HG02973 (cell line): Measurements from ENCODE around the gene ARHGEF40.

Experiments used
- ATAC-seq: cut with Tn5 transposase; IDR thresholded peaks from one replicate; pipeline ENCODE4 v1.9.1; 2021; ENCODE audit warnings: moderate library complexity; ENCODE audit not compliant: unreplicated experiment

Gene ARHGEF40

DNA sequence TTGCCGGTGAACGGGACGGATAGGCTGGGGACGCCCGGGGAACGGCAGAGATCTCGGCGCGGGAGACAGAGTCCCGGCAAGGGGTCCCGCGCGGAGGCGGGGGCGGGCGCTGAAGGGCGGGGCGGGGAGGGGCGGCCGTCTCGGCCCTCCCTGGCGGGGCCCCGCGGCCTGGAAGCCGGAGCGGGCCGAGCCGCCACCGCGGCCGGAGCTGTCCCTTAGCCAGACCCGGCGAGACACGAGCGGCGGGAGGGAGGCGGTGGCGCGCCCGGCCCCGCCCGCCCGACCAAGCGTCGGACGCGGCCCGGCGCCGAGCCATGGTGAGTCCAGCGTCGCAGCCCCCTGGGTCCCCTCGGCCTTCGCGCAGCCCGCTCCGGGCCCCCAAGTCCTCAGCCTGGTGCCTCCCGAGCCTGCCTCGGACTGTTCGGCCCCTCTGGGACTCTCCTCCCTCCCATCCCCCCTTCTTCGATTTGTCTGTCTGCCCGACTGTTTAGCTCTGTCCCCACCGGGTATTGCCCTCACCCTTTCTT lies at the start of gene ARHGEF40:
Gene ARHGEF40, plus strand, starts transcription at position 222 of the 527 bp plus-strand sequence. Its CDS starts 93 bp downstream, at position 315.
- ATAC-seq: no peak

GRCh38 chr14:21020977-21021545 lies 49.0 kb upstream of the ARHGEF40 start:
- no peak for ATAC-seq

DNA sequence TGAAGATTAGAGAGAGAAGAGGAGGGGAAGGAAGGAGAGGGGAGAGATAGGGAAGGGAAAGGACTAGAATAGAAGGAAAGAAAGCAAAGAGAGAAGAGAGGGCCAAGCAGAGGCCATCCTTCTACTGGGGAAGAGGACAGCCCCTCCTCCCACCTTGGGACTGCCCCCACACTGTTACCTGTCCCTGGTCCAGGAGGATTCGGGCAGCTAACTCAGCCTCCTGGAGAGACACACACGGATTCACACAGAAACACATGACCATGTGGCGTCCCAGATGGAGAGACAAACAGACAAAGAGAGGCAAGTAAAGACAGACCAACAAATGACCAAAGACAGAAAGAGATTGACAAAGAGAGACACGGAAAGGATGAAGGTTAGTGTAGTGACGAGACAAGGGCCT lies 47.4 kb upstream of the ARHGEF40 start:
- ATAC-seq: no peak

DNA sequence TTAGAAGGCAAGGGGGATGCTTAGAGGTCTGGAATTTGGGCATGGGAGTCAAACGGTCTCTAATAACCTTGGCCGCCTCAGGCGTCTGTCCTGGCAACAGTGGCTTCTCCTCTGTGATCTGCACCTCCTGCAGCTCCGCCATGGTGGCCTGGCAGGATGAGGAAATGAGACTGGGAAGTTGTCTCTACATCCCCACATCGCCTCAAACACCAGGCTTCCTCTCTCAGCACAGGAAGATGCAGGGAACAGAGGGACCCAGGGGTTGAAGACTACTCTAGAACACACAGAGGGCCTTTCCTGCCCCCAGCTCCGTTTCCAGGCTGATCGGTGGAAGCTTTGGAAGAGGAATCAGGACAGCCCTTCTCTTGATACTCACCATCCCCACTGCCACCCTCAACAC lies 46.9 kb upstream of the ARHGEF40 start:
- no peak for ATAC-seq

- ATAC-seq: no peak
These were observed 46.1 kb upstream of the ARHGEF40 start for GRCh38 chr14:21023817-21024584.

DNA sequence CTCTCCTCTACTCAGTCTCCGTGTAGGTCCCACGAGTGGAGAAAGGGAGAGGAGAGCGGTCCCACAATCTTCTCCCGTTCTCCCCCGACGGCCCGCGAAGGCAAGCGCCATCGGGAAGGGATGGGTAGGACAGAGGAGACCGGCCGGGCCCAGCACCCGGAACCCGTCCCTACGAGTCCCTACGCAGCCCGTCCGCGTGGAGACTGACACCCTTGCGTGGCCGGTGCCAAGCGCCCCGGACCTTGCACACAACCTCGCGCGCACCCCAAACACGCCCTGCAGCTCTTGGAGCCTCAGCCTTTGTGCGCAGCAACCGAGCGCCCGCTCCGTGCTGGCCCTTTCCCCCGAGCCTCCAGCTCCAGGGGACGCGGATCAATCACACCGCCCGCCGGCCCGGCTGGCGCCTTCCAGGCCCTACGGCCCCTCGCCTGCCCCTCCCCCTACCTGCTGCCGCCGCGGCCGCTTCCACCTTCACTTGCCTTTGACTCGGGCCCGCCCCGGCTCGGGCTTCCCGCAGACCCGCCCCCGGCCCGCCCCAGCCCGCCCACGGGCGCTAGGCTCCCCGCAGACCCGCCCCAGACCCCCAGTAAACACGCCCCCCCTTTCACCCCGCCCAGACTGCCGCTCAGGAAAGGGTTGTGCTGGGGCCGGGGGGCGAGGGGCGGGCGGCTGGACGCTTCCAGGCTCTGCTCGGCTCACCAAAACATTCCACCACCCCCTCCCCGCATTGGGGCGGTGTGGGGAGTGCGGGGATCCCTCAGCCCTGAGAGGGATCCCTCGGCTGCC lies 45.3 kb upstream of the ARHGEF40 start, which contains the start of gene NDRG2:
Gene NDRG2, minus strand, starts transcription at position 477 of the 786 bp plus-strand sequence. CDS start 1,746 bp downstream, outside the sequence.
- no peak for ATAC-seq

DNA sequence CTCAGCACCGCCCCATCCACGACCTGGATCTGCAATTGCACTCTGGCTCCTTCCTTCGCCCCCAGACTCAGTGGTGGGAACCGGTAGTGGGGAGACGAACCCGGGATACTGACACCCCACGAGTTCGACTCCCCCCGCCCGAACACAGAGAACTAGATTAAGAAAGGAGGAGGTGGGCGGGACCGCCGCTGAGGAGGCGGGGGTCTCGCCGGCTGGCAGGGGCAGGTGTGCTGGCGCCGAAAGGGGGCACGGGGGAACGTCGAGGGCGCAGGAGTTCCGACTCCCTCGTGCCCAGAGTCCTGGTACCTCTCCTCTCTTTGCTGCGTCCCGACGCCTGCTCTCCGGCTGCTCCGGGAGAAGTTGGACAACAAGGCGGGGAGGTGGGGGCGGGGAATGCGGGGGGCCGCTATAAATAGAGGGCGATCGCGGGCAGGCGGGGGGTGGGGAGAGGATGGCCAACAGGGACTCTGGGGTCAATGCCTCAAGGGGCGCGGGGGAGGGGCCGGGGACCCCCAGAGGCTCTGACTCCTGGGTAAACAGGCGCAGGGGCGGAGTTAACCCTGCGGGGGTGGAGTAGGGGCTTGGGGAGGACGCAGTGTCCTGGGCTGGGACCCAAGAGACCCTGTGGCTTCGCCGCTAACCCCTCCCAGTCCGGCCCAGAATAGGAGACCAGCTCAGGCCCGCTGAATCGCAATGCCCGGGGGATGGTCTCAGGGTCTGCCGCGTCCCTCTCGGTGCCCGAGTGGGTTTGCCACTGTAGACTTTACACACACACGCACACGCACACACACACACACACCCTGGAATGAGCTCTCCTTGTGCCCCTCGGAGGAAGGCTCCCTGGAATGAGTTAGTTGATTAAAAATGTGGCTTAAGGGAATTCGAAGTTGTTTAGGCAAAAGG lies 44.5 kb upstream of the ARHGEF40 start:
- no peak for ATAC-seq

- no peak for ATAC-seq
These were observed 43.7 kb upstream of the ARHGEF40 start for GRCh38 chr14:21026274-21026987.

- ATAC-seq: no peak
These were observed 43.2 kb upstream of the ARHGEF40 start for GRCh38 chr14:21026988-21027315.

DNA sequence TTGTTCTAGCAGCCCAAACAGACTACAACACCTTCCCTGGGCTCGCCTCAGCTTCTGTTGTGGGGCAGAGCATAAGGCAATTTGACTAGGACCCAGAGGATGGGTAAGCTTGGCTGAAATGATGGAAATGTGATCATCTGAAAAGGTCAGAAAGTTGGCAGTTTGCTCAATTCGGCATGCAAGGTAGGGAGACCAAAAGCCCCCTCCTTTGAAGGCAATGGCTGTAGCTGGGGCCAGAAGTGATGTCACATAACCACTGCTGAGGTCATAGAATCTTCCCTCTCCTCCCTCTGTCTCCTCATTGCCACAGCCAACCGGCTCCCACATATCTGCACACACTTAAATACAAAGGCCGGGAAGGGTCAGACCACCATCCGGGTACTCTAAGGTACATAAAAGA lies 40.2 kb upstream of the ARHGEF40 start, which contains the start of gene TPPP2:
Gene TPPP2, plus strand, starts transcription at position 301 of the 400 bp plus-strand sequence. CDS start 365 bp downstream, outside the sequence.
- ATAC-seq: no peak

- ATAC-seq: no peak
These were observed 39.6 kb upstream of the ARHGEF40 start for GRCh38 chr14:21030531-21030930.

- ATAC-seq: no peak
These were observed 37.6 kb upstream of the ARHGEF40 start for GRCh38 chr14:21032326-21033132.

DNA sequence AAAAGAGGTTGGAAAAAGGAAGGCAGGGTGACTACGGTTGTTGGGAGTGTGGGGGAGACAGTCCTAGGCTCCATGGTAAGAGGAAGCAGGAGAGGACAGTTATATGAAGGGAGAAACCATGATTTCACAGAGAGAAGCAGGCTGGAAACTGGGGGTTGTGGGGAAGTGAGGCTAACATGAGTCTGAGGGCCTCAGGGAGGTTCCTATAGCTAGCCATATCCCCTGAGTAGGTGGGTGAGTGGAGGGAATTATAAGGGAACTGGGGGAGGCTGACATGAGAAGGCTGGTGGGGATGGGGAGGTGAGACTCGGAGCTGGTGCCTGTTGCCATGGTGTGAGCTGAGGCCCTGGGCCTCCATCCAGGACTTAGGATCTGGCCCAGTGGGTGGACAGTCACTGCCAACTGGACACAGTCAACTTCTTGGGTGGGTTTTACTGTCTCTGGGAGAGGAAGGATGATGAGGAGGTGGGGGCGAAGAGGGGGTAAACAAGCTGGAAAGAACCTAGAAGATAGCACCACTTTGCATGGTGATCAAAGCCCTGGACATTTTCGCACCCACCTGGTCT lies 36.9 kb upstream of the ARHGEF40 start:
- ATAC-seq: no peak

GRCh38 chr14:21034707-21035106 lies 35.4 kb upstream of the ARHGEF40 start, which contains the start of gene RNASE13:
Gene RNASE13 (minus strand): TSS chr14:21034807. CDS start chr14:21034288, 519 bp downstream.
- ATAC-seq: no peak

- ATAC-seq: no peak
These were observed 33.4 kb upstream of the ARHGEF40 start for GRCh38 chr14:21036751-21037150.

- no peak for ATAC-seq
These were observed 32.9 kb upstream of the ARHGEF40 start for GRCh38 chr14:21037156-21037555.

DNA sequence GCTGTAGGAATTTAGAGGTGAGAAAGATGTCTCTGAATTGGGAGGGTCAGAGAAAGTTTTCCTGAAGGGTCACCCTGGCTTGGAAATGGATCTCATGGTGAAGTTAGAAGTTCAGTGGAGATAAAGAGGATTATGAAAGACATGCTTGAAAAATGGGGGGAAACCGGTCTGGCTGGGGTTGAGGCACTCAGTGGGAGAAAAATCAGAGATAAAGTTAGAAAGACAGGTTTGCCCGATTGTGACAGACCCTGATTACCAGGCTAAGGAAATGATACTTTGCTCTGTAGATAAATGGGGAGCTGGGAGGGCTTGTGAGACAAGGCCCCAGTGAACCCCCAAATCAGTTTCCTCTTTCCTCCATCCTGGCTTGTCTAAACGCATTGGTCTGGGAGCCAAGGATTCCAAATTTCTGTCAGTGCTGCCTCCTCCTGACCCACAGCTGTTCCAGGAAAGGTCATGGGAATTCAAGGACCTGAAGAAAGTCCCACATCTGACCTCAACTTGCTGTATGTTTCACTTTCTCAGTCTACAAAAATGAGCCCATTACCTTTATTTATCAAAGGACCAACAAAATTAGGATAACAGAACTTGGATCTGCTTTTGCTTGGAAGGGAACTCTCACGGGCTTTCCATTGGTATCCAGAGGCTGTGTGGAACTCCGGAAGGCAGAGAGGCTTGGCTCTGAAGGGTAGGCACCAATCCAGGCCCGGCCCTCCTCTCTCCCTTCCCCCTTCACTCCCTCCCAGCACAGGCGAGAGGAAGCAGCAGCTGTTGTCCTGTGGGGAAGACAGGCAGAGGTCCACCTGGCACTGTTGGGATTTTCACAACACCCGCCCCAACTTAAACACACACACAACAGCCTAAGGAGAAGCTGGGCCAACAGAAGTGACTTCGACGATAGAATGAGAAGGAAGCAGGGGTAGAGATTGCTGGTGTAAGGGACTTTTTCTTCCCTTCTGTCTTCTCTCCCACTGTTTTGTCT lies 31.4 kb upstream of the ARHGEF40 start:
- no peak for ATAC-seq
